A673 (cell line): ENCODE data around the gene WDR45B. TPM values are rescaled to one million over a fixed set of nuclear protein-coding genes. Genes with fewer than 3 reads are reported as not detected.

Experiments used
- BruUV-seq: library from RNA; stranded (reverse); fragments of 400-500 nt; replicated peaks from 2 replicates; lab custom pipeline; 2021; lab: Mats Ljungman, UMichigan
- CTCF ChIA-PET: fragments of 300-600 bp; sonication (Branson Sonifier 250); formaldehyde crosslinking; loops from one replicate; lab custom pipeline; 2022; ENCODE audit warnings: antibody characterized with exemption; lab: Charles Lee
- POLR2A ChIA-PET: fragments of 300-600 bp; sonication (Branson Sonifier 250); formaldehyde crosslinking; loops from one replicate; lab custom pipeline; 2022; ENCODE audit warnings: antibody characterized with exemption; ENCODE audit not compliant: low non-redundant PET; lab: Charles Lee
- DNase-seq: peaks from one replicate; pipeline ENCODE4 v3.0.0-alpha.2; 2015; ENCODE audit warnings: low spot score
- H3K27ac ChIP-seq: fragments of 200-600 bp; sonication (generic); 2 replicates; pipeline ENCODE4 v1.5.1; 2016; ENCODE audit warnings: mixed run types, low read depth, mild to moderate bottlenecking, mixed read lengths, antibody characterized with exemption, low read length; ENCODE audit not compliant: poor library complexity, severe bottlenecking
- H3K27me3 ChIP-seq: fragments of 200-600 bp; sonication (generic); replicated peaks from 2 replicates; pipeline ENCODE4 v1.6.1; 2017; ENCODE audit warnings: mixed run types, low read depth, mild to moderate bottlenecking, mixed read lengths, antibody characterized with exemption, low read length; ENCODE audit not compliant: insufficient read depth, poor library complexity
- H3K36me3 ChIP-seq: fragments of 200-600 bp; sonication (generic); 2 replicates; pipeline ENCODE4 v1.6.1; 2016; ENCODE audit warnings: mixed run types, mild to moderate bottlenecking, mixed read lengths, antibody characterized with exemption, low read length; ENCODE audit not compliant: insufficient read depth, poor library complexity, severe bottlenecking
- H3K4me1 ChIP-seq: fragments of 200-600 bp; sonication (generic); 2 replicates; pipeline ENCODE4 v1.6.1; 2017; ENCODE audit warnings: mixed run types, mild to moderate bottlenecking, mixed read lengths, antibody characterized with exemption, low read length; ENCODE audit not compliant: insufficient read depth, poor library complexity, severe bottlenecking
- H3K4me3 ChIP-seq: fragments of 200-600 bp; sonication (generic); 2 replicates; pipeline ENCODE4 v1.5.1; 2016; ENCODE audit warnings: low read depth, mixed run types, mild to moderate bottlenecking, mixed read lengths, low read length; ENCODE audit not compliant: poor library complexity, severe bottlenecking
- H3K9me3 ChIP-seq: fragments of 200-600 bp; sonication (generic); 2 replicates; pipeline ENCODE4 v1.6.1; 2016; ENCODE audit warnings: mixed run types, low read depth, mild to moderate bottlenecking, mixed read lengths, antibody characterized with exemption, low read length; ENCODE audit not compliant: poor library complexity, severe bottlenecking
- CTCF ChIP-seq: fragments of 300-800, 200-600 bp; sonication (generic); conservative IDR thresholded peaks from 2 replicates; pipeline ENCODE4 v1.5.1; 2017; ENCODE audit warnings: low read depth, mild to moderate bottlenecking, antibody characterized with exemption, low read length, moderate library complexity, mixed read lengths
- EZH2 ChIP-seq: fragments of 200-600 bp; sonication (generic); IDR thresholded peaks from 2 replicates; pipeline ENCODE4 v1.6.1; 2017; ENCODE audit warnings: borderline replicate concordance, low read depth, mild to moderate bottlenecking, mixed read lengths, antibody characterized with exemption, low read length; ENCODE audit not compliant: poor library complexity, severe bottlenecking
- intact Hi-C: fragments of 100-400 bp; cut with micrococcal nuclease; formaldehyde crosslinking; loops from one replicate; pipeline ENCODE4 v1.10.0; 2022; ENCODE audit not compliant: unreplicated experiment
- total RNA-seq: library from RNA; stranded (reverse); gene quantifications from 2 replicates; pipeline ENCODE4 v1.2.3, GENCODE V29; 2021

WDR45B gene
- total RNA-seq, 1 experiment from 2014 or later, result 73.0 TPM

GRCh38 chr17:82619641-82620040 is 28.6 kb downstream of the WDR45B start:
- ChIA-PET POLR2A (no interaction called here), CTCF (no interaction called here)
- Histone ChIP-seq H3K9me3 (no peaks in the 10 kb centered on the region), H3K4me3 (no peak overlapping the region), H3K36me3 (peaks cover 59% of the 10 kb centered on the region), H3K27me3 (no peaks in the 10 kb centered on the region), H3K27ac (no peak overlapping the region), H3K4me1 (no peaks in the 10 kb centered on the region)
- intact Hi-C loops, result no loop called here
- TF ChIP-seq EZH2, result no peak
- no TSS peak for BruUV-seq
- DNase-seq, result no peak

- DNase-seq, result no peak
- BruUV-seq, result no TSS peak
- Histone ChIP-seq H3K4me1 (no peaks in the 10 kb centered on the region), H3K27ac (no peak overlapping the region), H3K27me3 (no peaks in the 10 kb centered on the region), H3K4me3 (no peak overlapping the region), H3K9me3 (no peaks in the 10 kb centered on the region), H3K36me3 (peaks cover 59% of the 10 kb centered on the region)
- ChIA-PET POLR2A (no interaction called here), CTCF (no interaction called here)
- intact Hi-C loops, result no loop called here
- TF ChIP-seq EZH2 (no peak), CTCF (no peak)
These were observed 29.0 kb downstream of the WDR45B start for GRCh38 chr17:82619211-82619610.

GRCh38 chr17:82616021-82616711 is 32.1 kb downstream of the WDR45B start:
- no TSS peak for BruUV-seq
- H3K4me1 ChIP-seq, result peaks cover 8% of the 10 kb centered on the region
- H3K4me3 ChIP-seq, result no peak overlapping the region
- TF ChIP-seq CTCF, result no peak
- no peak for TF ChIP-seq EZH2
- no peaks in the 10 kb centered on the region for H3K9me3 ChIP-seq
- peaks cover 49% of the 10 kb centered on the region for H3K36me3 ChIP-seq
- intact Hi-C loops, result no loop called here
- no peak for DNase-seq
- no peaks in the 10 kb centered on the region for H3K27me3 ChIP-seq
- ChIA-PET POLR2A (no interaction called here), CTCF (no interaction called here)
- no peak overlapping the region for H3K27ac ChIP-seq
